HepG2 (cell line): ENCODE data around the gene MUC4.

Experiments
- BRCA1 ChIP-seq: sonication (generic); formaldehyde crosslinking; IDR thresholded peaks from 2 replicates; pipeline ENCODE4 v1.4.0; 2020; ENCODE audit warnings: missing genetic modification reagents
- KDM6A ChIP-seq: IDR thresholded peaks from 2 replicates; pipeline ENCODE4 v1.6.1; 2016; ENCODE audit warnings: low read depth
- MED1 ChIP-seq: sonication (generic); formaldehyde crosslinking; IDR thresholded peaks from 2 replicates; pipeline ENCODE4 v1.4.0; 2020; ENCODE audit warnings: missing genetic modification reagents
- NFYB ChIP-seq: sonication (generic); formaldehyde crosslinking; IDR thresholded peaks from 2 replicates; pipeline ENCODE4 v1.4.0; 2020; ENCODE audit warnings: missing genetic modification reagents
- TF ChIP-seq, protein P1 (sequence below): sonication (generic); formaldehyde crosslinking; IDR thresholded peaks from 2 replicates; pipeline ENCODE4 v1.8.1; 2023; ENCODE audit warnings: mild to moderate bottlenecking, missing genetic modification reagents
- TF ChIP-seq, protein P2 (sequence below): sonication (generic); formaldehyde crosslinking; IDR thresholded peaks from 2 replicates; pipeline ENCODE4 v1.5.0; 2020; ENCODE audit warnings: mild to moderate bottlenecking, missing genetic modification reagents, moderate library complexity

DNA sequence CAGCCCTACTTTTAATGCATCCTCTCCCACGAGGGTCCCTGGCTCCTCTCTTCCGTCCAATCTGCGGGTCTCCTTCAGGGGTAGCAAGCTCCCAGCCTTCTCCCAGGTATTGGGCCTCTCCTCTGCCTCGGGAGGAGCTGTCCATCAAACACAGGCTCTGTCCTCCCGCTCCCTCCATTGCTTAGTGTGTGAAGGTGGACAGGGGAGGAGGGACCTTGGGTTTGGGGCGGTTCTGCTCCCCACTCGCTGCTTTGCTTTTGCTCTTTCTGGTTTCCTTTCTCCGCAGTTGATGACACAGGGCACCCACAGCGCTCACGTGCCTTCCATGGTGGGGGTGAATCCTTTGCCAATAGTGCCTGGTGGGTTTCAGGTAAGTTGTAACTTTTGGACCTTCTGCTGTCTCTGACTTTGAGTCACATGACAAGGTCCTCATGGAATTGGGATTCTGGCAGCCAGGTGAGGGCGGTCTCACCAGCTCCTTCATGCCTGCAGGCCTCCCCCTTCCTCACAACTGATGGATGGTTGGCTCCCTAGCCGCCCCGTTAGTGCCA lies 72.1 kb downstream of the MUC4 start:
- TF ChIP-seq BRCA1 (CRISPR knock-in tag): no peak
- no peak for TF ChIP-seq NFYB (CRISPR knock-in tag)
- no peak for TF ChIP-seq MED1 (CRISPR knock-in tag)
- TF ChIP-seq, protein P1, sequence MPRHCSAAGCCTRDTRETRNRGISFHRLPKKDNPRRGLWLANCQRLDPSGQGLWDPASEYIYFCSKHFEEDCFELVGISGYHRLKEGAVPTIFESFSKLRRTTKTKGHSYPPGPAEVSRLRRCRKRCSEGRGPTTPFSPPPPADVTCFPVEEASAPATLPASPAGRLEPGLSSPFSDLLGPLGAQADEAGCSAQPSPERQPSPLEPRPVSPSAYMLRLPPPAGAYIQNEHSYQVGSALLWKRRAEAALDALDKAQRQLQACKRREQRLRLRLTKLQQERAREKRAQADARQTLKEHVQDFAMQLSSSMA (CRISPR knock-in tag): no peak
- TF ChIP-seq, protein P2, sequence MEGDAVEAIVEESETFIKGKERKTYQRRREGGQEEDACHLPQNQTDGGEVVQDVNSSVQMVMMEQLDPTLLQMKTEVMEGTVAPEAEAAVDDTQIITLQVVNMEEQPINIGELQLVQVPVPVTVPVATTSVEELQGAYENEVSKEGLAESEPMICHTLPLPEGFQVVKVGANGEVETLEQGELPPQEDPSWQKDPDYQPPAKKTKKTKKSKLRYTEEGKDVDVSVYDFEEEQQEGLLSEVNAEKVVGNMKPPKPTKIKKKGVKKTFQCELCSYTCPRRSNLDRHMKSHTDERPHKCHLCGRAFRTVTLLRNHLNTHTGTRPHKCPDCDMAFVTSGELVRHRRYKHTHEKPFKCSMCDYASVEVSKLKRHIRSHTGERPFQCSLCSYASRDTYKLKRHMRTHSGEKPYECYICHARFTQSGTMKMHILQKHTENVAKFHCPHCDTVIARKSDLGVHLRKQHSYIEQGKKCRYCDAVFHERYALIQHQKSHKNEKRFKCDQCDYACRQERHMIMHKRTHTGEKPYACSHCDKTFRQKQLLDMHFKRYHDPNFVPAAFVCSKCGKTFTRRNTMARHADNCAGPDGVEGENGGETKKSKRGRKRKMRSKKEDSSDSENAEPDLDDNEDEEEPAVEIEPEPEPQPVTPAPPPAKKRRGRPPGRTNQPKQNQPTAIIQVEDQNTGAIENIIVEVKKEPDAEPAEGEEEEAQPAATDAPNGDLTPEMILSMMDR (CRISPR knock-in tag): no peak
- TF ChIP-seq KDM6A (CRISPR knock-in tag): no peak
